Measurements from ENCODE around the gene RPTOR.

The RPTOR gene

DNA sequence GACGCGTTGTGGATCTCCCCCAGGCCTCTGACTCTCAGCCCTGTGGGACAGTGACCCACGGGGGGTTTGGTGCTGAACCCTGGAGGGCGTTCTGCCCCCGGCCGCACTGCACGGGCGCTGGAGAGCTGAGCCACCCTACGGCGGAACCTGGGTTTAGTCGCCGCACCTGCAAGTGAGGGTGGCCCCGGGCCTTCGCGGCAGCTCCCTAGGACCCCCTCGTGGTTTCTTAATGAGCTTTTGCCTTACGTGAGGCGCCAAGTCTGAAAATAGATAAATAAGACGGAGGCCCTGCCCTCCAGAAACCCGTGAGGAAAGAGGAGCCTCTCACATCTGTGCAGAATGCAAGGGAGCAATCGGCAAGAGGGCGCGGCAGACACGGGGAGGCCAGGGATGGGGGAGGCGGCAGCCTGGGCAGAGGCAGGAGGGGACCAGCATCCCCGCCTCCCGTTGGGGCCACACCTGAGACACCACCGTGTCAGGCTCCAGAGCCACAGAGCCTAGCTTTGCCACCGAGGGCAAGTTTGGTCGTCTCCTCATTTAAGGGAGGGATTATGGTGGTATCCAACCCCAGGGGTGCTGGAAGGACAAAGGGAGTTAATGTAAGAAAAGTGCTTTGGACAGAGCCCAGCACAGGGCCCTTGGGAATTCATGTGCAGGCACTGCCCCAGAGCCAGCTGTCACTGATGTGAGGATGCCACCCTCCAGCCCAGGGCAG lies 293.8 kb downstream of the RPTOR start:
- no peak for DNase-seq

DNA sequence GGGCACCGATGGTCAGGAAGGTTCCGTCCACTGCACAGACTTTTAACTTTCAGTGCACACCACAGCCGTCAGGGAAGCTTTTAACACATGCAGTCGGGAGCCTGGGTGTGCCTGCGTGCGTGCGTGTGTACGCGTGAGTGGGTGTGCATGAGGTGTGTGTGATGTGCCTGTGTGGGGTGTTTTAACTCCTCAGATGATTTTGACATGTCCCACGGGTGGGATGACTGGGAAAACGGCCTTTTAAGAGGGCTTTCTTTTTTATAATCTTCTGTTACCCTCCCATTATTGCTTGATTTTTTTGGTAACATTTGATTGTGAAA lies 294.3 kb downstream of the RPTOR start:
- DNase-seq, result no peak

DNA sequence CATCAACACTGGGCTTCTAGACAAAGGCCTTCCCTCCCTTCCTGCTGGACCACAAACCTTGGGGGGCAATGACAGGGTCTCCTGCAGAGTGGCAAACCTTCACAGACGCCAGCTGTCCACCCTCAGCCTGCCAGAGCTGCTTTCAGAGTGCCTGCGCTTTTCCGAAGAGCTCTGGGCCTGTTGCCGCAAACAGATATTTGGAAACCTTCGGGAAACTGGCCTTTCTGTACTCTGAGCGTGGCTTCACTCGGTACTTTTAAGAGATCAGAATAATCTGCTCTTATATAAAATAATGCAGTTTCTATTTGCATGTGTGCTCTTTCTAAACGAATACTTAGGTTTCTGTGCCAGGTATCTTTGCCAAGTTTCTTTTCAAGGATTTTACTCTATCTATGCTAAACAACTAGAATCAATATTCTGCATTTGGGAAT lies 294.9 kb downstream of the RPTOR start:
- no peak for DNase-seq

GRCh38 chr17:80839970-80840369 lies 295.3 kb downstream of the RPTOR start:
- no peak for DNase-seq

- DNase-seq, result no peak
These were observed 297.9 kb downstream of the RPTOR start for GRCh38 chr17:80842456-80843013.

DNA sequence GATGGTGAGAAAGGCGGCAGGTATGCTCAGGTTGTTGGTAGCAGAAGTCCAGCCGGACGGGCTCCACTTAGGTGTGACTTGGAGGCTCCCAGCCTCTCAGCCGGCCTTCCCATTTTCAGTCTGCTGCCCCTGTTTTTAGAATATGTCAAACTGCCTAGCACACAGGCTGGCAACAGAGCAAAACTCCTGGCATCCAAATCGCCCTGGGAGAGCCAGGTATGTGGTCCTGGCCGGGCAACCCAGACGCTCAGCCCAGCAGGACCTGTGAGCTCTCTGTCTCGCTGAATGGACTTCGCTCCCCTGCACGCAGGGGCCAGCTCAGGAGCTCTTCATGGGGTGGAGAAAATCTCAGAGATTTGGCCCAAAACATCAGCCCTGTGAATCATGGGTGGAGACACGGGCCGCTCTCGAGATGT lies 299.1 kb downstream of the RPTOR start:
- DNase-seq, result no peak

GRCh38 chr17:80844418-80844990 lies 299.9 kb downstream of the RPTOR start:
- DNase-seq, result no peak

- DNase-seq, result no peak
These were observed 300.6 kb downstream of the RPTOR start for GRCh38 chr17:80845069-80845862.

GRCh38 chr17:80845863-80846671 lies 301.4 kb downstream of the RPTOR start:
- DNase-seq, result no peak

DNA sequence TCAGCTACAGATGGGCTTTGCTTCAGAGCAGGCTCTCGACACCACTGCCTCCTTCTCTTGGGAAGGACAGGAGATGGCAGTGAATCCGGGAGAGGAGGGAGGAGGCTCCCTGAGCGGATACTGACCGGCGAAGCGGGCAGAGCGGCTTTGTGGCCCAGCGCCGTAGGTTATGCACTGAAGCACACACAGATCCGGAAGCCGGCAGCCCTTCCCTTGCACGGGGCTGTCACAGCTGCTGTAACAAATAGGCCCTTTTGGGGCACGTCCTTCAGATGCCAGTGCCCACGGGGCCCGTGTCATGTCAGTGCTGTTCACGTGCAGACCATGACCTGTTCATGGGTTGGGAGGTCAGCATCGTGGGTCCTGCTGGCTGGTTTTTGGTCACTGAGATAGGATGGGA lies 302.3 kb downstream of the RPTOR start:
- no peak for DNase-seq

- DNase-seq, result peak; percentile 45
These were observed 303.0 kb downstream of the RPTOR start for GRCh38 chr17:80847496-80848230.

- no peak for DNase-seq
These were observed 303.9 kb downstream of the RPTOR start for GRCh38 chr17:80848449-80849102.

DNA sequence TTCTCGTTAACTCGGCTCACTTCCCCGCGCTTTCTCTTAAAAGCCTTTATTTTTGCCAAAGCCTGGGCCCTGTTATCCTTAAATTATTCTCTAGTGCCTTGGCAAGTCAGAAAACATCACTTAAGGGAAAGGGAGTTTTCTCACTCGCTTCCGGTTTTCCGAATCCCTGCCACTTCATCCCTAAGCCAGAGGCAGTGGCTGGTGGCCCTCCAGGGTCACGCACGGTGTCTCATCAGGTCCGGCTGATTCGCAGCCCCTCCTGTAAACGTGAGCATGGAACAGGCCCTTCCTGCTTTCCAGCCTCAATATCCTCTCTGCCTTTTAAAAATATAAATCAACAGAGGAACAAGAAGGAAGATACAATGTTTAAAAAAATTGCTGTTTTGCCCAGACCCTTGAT lies 304.5 kb downstream of the RPTOR start:
- DNase-seq, result no peak

DNA sequence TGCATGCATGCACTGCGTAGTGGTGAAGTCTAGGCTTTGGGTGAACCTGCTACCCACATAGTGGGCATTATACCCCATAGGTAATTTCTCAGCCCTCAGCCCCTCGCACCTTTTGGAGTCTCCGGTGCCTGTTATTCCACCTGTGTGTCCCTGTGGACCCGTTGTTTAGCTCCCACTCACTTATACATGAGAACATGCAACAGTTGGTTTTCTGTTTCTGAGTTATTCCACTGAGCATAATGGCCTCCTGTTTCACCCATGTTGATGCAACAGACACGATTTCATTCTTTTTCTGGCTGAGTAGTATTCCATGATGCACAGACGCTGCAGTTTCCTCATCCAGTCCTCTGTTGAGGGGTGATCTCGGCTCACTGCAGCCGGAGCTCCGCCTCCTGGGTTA lies 305.5 kb downstream of the RPTOR start:
- no peak for DNase-seq

GRCh38 chr17:80850817-80851216 lies 306.2 kb downstream of the RPTOR start:
- DNase-seq, result no peak

- no peak for DNase-seq
These were observed 306.8 kb downstream of the RPTOR start for GRCh38 chr17:80851277-80851925.

DNA sequence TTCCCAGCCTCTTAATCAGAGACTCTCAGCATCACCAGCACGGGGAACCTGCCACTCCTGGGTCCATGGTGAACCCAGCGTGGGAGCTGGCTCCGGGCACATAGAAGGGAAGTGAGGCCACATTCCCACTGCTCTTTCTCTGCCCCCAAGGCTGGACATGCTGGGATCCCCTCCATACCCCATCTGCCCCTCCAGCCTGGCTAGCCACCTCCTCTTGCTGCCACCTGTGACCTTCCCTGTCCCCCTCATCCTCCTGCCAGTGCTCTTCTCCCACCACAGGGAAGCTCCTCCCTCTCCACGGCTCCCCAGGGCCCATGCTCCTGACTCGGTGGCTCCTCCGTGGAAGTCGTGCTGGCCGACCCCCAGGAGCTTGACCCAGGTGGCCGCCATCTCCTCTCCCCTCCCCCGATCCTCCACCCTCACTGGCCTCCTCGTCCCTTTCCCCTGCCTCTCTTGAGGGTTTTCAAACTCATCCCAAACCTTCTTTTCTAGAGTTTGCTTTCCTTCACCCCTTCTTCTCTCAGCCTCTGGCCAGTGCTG lies 307.9 kb downstream of the RPTOR start:
- DNase-seq, result no peak

DNA sequence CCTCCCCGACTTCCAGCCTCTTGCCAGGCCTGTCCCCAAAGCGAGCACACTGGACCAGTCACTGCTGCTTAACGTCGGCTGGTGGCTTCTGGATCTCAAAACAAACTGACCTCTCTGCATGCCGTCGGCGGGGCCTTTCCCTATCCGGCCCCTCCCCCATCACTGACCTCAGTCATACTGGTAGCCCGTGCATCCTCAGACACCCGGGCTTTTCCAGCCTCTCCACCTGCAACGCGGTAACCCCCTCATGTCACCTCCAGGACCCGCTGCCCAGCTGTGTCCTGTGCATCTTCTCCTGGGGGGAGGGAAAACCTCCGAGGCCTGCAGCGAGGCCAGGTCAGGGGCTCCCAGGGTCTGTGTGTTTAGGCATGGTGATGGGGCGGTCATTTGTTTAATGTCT lies 308.4 kb downstream of the RPTOR start:
- DNase-seq, result no peak

- DNase-seq, result no peak
These were observed 309.6 kb downstream of the RPTOR start for GRCh38 chr17:80854220-80854619.

GRCh38 chr17:80855196-80855947 lies 310.7 kb downstream of the RPTOR start:
- DNase-seq, result no peak
